Mammary epithelial cell (primary cell): ENCODE results near the gene ITGB1BP1.

Experiments used
- CTCF ChIP-seq, 2 donors: IDR thresholded peaks in 1 of 2; conservative IDR thresholded peaks in 1 of 2; 2 replicates each; pipeline ENCODE4 v1.5.1; 2011 to 2012; ENCODE audit warnings: inconsistent platforms in 2 of 2, low read length in 2 of 2, mild to moderate bottlenecking in 2 of 2, control low read depth in 1 of 2, low read depth in 1 of 2; ENCODE audit not compliant: insufficient read depth in 1 of 2; ENCODE audit errors: extremely low read depth in 1 of 2
- EZH2 ChIP-seq: IDR thresholded peaks from 2 replicates; pipeline ENCODE4 v1.6.1; 2012; ENCODE audit warnings: low read length, inconsistent platforms, borderline replicate concordance

GRCh38 chr2:9466147-9466683, 42.9 kb upstream of the ITGB1BP1 start:
- no peak for TF ChIP-seq CTCF (conservative IDR thresholded peaks at IDR 0.05 in 1 of 2, IDR thresholded peaks at IDR 0.05 in 1 of 2; ENCODE audit: extremely low read depth in 1 of 2, insufficient read depth in 1 of 2, low read depth in 1 of 2, low read length in 2 of 2)
- no peak for TF ChIP-seq EZH2
